ENCODE results near the gene RABAC1. TPM values are rescaled to one million over a fixed set of nuclear protein-coding genes. Genes with fewer than 3 reads are reported as not detected.
"Not testable (repeated sequence)": the region's sequence is repeated elsewhere in the genome, so short reads cannot be mapped to it uniquely, and the experiment has no call there.

The RABAC1 gene
- total and polyA plus RNA-seq, 2 of the 4 experiments (the other 2 are of a cell fraction): 117 to 276 TPM

DNA sequence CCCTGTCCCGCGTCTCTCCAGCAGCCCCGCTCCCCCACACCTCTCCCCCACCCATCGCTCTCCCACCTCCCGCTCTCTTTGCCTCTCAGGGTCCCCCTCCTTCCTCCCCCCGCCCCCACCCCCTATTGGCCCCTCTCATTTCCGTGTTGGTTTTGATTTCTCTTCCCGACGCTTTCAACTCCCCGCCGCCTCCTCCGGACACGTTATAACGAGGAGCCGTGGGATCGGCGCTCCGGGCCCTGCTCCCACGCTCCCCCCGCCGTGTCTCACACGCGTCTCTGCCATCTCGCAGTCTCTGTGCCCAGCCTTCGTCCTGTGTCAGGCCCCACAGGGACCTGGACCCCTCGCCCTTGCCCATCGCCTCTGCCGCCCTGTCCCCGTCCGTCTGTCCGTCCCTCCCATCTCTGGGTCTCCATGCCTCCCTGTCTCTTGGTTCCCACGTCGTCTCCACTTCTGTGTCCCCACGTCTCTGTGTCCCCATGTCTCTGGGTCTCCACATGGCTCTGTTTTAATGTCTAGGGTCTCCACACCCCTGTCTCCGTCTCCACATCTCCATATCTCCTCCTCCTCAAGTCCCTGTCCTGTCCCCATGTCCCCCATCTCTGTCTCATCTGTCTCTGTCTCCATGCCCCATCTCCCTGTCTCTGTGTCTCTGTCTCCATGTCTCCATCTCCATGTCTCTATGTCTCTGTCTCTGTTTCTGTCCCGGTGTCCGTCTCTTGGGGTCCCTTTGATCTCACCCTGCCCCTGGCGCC, 43.9 kb downstream of the RABAC1 start:
- no peaks in the 10 kb centered on the region for H3K9me3 ChIP-seq (ENCODE audit: control insufficient read depth, insufficient read depth, low read length)
- H3K9me1 ChIP-seq (ENCODE audit: insufficient read depth, low read length): peaks cover 19% of the 10 kb centered on the region
- dilution Hi-C loops (cut with HindIII; ENCODE audit: low sequenced_read_pairs, unreplicated experiment): no loop called here
- H2BK120ac ChIP-seq (ENCODE audit: low read depth, low read length): no peak overlapping the region
- peak overlapping the region; percentile 67 for H2AFZ ChIP-seq (replicated peaks; ENCODE audit: low read length, poor library complexity)
- no peak overlapping the region for H2BK5ac ChIP-seq (ENCODE audit: low read depth, low read length, poor library complexity, severe bottlenecking)
- DNase-seq (no peak), ATAC-seq (ENCODE audit: low read depth) (no peak)
- H3K4me1 ChIP-seq (ENCODE audit: control insufficient read depth, insufficient read depth, low read length): 0 out of 2 replicates have a peak, but pooled peaks cover 2% of the 10 kb centered on the region
- in situ Hi-C loops (cut with MboI; ENCODE audit: low sequenced_read_pairs): no loop called here
- H3K36me3 ChIP-seq (ENCODE audit: control insufficient read depth, insufficient read depth, low read length): no peaks in the 10 kb centered on the region
- no peak overlapping the region for H3K4ac ChIP-seq (ENCODE audit: low read depth, low read length)
- no peak overlapping the region for H3K4me3 ChIP-seq (ENCODE audit: insufficient read depth, low read depth, low read length)
- CTCF ChIA-PET: no interaction called here
- no peak overlapping the region for H2BK20ac ChIP-seq (ENCODE audit: low read depth, low read length)
- peak overlapping the region; percentile 28 for H2AK9ac ChIP-seq (replicated peaks; ENCODE audit: low read depth, low read length, poor library complexity)
- no peak overlapping the region for H3K56ac ChIP-seq (ENCODE audit: extremely low read depth, insufficient read depth, low read length)
- peaks cover 82% of the 10 kb centered on the region for H3K27me3 ChIP-seq (ENCODE audit: control insufficient read depth, insufficient read depth, low read length)
- no peak overlapping the region for H3K9ac ChIP-seq (ENCODE audit: low read depth, low read length)
- H3K4me2 ChIP-seq (ENCODE audit: low read depth, low read length): peak overlapping the region; percentile 55
- H3K79me1 ChIP-seq (ENCODE audit: low read depth in 1 of 2, low read length in 2 of 2): no peaks in the 10 kb centered on the region
- H4K20me1 ChIP-seq (ENCODE audit: insufficient read depth, low read length): peaks cover 30% of the 10 kb centered on the region
- H3K23ac ChIP-seq (ENCODE audit: low read depth, low read length): peak overlapping the region; percentile 85
- no peak overlapping the region for H4K91ac ChIP-seq (ENCODE audit: insufficient read depth, low read depth, low read length)
- H3K14ac ChIP-seq (replicated peaks; ENCODE audit: low read depth, low read length): no peak overlapping the region
- H3K27ac ChIP-seq (ENCODE audit: insufficient read depth, low read length): no peak overlapping the region
- POLR2A ChIA-PET (ENCODE audit: unreplicated experiment): no interaction called here
- 5% methylated on average over 25 of the region's 38 CpGs; no CpG with 5 or more reads in 1 of the 2 experiments for WGBS, 2 experiments (ENCODE audit: extremely low coverage in 2 of 2, insufficient read length in 1 of 2)
- no peak overlapping the region for H3K18ac ChIP-seq (ENCODE audit: low read depth, low read length)
- no peak overlapping the region for H4K5ac ChIP-seq (ENCODE audit: low read depth, low read length)
- TF ChIP-seq CEBPB (IDR thresholded peaks at IDR 0.05; ENCODE audit: low read depth, low read length): no peak
- TF ChIP-seq, protein P1, sequence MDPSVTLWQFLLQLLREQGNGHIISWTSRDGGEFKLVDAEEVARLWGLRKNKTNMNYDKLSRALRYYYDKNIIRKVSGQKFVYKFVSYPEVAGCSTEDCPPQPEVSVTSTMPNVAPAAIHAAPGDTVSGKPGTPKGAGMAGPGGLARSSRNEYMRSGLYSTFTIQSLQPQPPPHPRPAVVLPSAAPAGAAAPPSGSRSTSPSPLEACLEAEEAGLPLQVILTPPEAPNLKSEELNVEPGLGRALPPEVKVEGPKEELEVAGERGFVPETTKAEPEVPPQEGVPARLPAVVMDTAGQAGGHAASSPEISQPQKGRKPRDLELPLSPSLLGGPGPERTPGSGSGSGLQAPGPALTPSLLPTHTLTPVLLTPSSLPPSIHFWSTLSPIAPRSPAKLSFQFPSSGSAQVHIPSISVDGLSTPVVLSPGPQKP (IDR thresholded peaks at IDR 0.05; ENCODE audit: borderline replicate concordance, low read depth, low read length): no peak
- TF ChIP-seq NFE2L2 (IDR thresholded peaks at IDR 0.05; ENCODE audit: low read depth, low read length): no peak
- TF ChIP-seq MAZ (IDR thresholded peaks at IDR 0.05; ENCODE audit: borderline replicate concordance, low read depth, low read length): no peak
- TF ChIP-seq FOS (IDR thresholded peaks at IDR 0.05; ENCODE audit: low read depth, low read length): no peak
- no peak for TF ChIP-seq RAD21 (IDR thresholded peaks at IDR 0.05; ENCODE audit: low read length)
- no peak overlapping the region for H2AK5ac ChIP-seq (ENCODE audit: low read depth, low read length)
- H4K8ac ChIP-seq (ENCODE audit: low read depth in 2 of 2, low read length in 2 of 2): no peak overlapping the region
- BruUV-seq (replicated peaks): no TSS peak
- intact Hi-C loops (cut with micrococcal nuclease): no loop called here
- H2BK15ac ChIP-seq (ENCODE audit: low read depth, low read length): no peak overlapping the region

DNA sequence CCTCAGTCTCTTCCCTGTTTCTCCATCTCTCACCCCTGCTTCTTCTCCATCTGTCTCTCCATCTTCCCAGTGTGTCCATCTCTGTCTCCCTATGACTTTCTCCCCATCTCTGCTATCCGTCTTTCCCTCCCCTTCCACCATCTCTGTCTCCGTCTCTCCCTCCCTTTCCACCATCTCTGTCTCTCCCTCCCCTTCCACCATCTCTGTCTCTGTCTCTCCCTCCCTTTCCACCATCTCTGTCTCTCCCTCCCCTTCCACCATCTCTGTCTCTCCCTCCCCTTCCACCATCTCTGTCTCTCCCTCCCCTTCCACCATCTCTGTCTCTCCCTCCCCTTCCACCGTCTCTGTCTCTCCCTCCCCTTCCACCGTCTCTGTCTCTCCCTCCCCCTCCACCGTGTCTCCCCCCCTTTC, 44.7 kb downstream of the RABAC1 start:
- H3K9ac ChIP-seq (ENCODE audit: low read depth, low read length); H2BK5ac ChIP-seq (ENCODE audit: low read depth, low read length, poor library complexity, severe bottlenecking); H3K14ac ChIP-seq (replicated peaks; ENCODE audit: low read depth, low read length); H3K79me1 ChIP-seq (ENCODE audit: low read depth in 1 of 2, low read length in 2 of 2); H3K23ac ChIP-seq (ENCODE audit: low read depth, low read length); CTCF ChIA-PET; H2BK120ac ChIP-seq (ENCODE audit: low read depth, low read length); DNase-seq; POLR2A ChIA-PET (ENCODE audit: unreplicated experiment); H2BK20ac ChIP-seq (ENCODE audit: low read depth, low read length); in situ Hi-C loops (cut with MboI; ENCODE audit: low sequenced_read_pairs); H3K4ac ChIP-seq (ENCODE audit: low read depth, low read length); H4K5ac ChIP-seq (ENCODE audit: low read depth, low read length); H2AK5ac ChIP-seq (ENCODE audit: low read depth, low read length); H2AK9ac ChIP-seq (replicated peaks; ENCODE audit: low read depth, low read length, poor library complexity); H3K4me3 ChIP-seq (ENCODE audit: insufficient read depth, low read depth, low read length); intact Hi-C loops (cut with micrococcal nuclease); H2AFZ ChIP-seq (replicated peaks; ENCODE audit: low read length, poor library complexity); H2BK15ac ChIP-seq (ENCODE audit: low read depth, low read length); H4K8ac ChIP-seq (ENCODE audit: low read depth in 2 of 2, low read length in 2 of 2); H3K56ac ChIP-seq (ENCODE audit: extremely low read depth, insufficient read depth, low read length); H3K4me1 ChIP-seq (ENCODE audit: control insufficient read depth, insufficient read depth, low read length); H4K91ac ChIP-seq (ENCODE audit: insufficient read depth, low read depth, low read length); dilution Hi-C loops (cut with HindIII; ENCODE audit: low sequenced_read_pairs, unreplicated experiment); ATAC-seq (ENCODE audit: low read depth); H3K9me3 ChIP-seq (ENCODE audit: control insufficient read depth, insufficient read depth, low read length); H3K27ac ChIP-seq (ENCODE audit: insufficient read depth, low read length); H3K4me2 ChIP-seq (ENCODE audit: low read depth, low read length); H3K18ac ChIP-seq (ENCODE audit: low read depth, low read length); H3K36me3 ChIP-seq (ENCODE audit: control insufficient read depth, insufficient read depth, low read length); BruUV-seq (replicated peaks): not testable (repeated sequence)
- WGBS, 2 experiments (ENCODE audit: extremely low coverage in 2 of 2, insufficient read length in 1 of 2): 0% methylated on average over 1 of the region's 5 CpGs; no CpG with 5 or more reads in 1 of the 2 experiments
- Histone ChIP-seq H3K27me3 (ENCODE audit: control insufficient read depth, insufficient read depth, low read length) (peaks cover 78% of the 10 kb centered on the region), H3K9me1 (ENCODE audit: insufficient read depth, low read length) (peaks cover 11% of the 10 kb centered on the region), H4K20me1 (ENCODE audit: insufficient read depth, low read length) (peaks cover 25% of the 10 kb centered on the region)

Data from IMR-90 (cell line).